K562 (cell line): ENCODE data around the gene PTGIR. TPM values are rescaled to one million over a fixed set of nuclear protein-coding genes. Genes with fewer than 3 reads are reported as not detected.

Experiments used
- CBFA2T2 ChIP-seq: fragments of 450-650 bp; conservative IDR thresholded peaks from 2 replicates; pipeline ENCODE4 v1.6.1; 2017; ENCODE audit warnings: mild to moderate bottlenecking
- CBX2 ChIP-seq: fragments of 200-600 bp; sonication (generic); IDR thresholded peaks from one replicate; pipeline ENCODE4 v1.6.1; 2012; ENCODE audit warnings: mild to moderate bottlenecking, low read length, inconsistent platforms; ENCODE audit not compliant: insufficient read depth, poor library complexity, severe bottlenecking
- CREB1 ChIP-seq, 2 experiments: sonication (generic) in 1 of 2; formaldehyde crosslinking in 1 of 2; IDR thresholded peaks; 2 replicates each; pipeline versions ENCODE4 v1.6.1 to v1.8.0; 2012 to 2022; ENCODE audit warnings: inconsistent platforms in 1 of 2, mild to moderate bottlenecking in 1 of 2, missing genetic modification reagents in 1 of 2, moderate library complexity in 1 of 2
- DIDO1 ChIP-seq: fragments of 450-650 bp; IDR thresholded peaks from 2 replicates; pipeline ENCODE4 v1.6.1; 2016; ENCODE audit warnings: low read depth, missing biosample characterization, missing genetic modification characterization
- ESRRA ChIP-seq: fragments of 450-650 bp; IDR thresholded peaks from 2 replicates; pipeline ENCODE4 v1.6.1; 2014; ENCODE audit warnings: low read depth, mild to moderate bottlenecking, moderate library complexity, borderline replicate concordance
- FOXJ3 ChIP-seq: sonication (generic); formaldehyde crosslinking; IDR thresholded peaks from 2 replicates; pipeline ENCODE4 v1.4.0; 2020; ENCODE audit warnings: mild to moderate bottlenecking, missing genetic modification reagents
- GABPB2 ChIP-seq: fragments of 250-450 bp; sonication (Bioruptor Pico); conservative IDR thresholded peaks from 2 replicates; pipeline ENCODE4 v1.5.1; 2021; ENCODE audit warnings: mild to moderate bottlenecking
- HDAC8 ChIP-seq: fragments of 450-650 bp; IDR thresholded peaks from 2 replicates; pipeline ENCODE4 v1.6.1; 2016; ENCODE audit warnings: mild to moderate bottlenecking, missing genetic modification characterization, moderate library complexity, missing compliant biosample characterization
- HOMEZ ChIP-seq: fragments of 250-450 bp; sonication (Bioruptor Pico); IDR thresholded peaks from 2 replicates; pipeline ENCODE4 v1.4.0; 2020; ENCODE audit warnings: mild to moderate bottlenecking, moderate library complexity
- LARP7 ChIP-seq: fragments of 450-650 bp; IDR thresholded peaks from 2 replicates; pipeline ENCODE4 v1.6.1; 2016
- MCM3 ChIP-seq: fragments of 450-650 bp; IDR thresholded peaks from 2 replicates; pipeline ENCODE4 v1.6.1; 2016
- MTA1 ChIP-seq: fragments of 450-650 bp; IDR thresholded peaks from 2 replicates; pipeline ENCODE4 v1.6.1; 2017; ENCODE audit warnings: borderline replicate concordance
- NCOA2 ChIP-seq, 2 experiments: fragments of 450-650 bp; IDR thresholded peaks; 2 replicates each; pipeline ENCODE4 v1.6.1; 2018; ENCODE audit warnings: mild to moderate bottlenecking in 2 of 2, moderate library complexity in 1 of 2; ENCODE audit not compliant: partially characterized antibody in 2 of 2
- NEUROD1 ChIP-seq: fragments of 150-350 bp; IDR thresholded peaks from 2 replicates; pipeline ENCODE4 v1.6.1; 2014; ENCODE audit warnings: borderline replicate concordance, low read length, low read depth; ENCODE audit not compliant: partially characterized antibody
- NRF1 ChIP-seq, 2 experiments: fragments of 450-650 bp; IDR thresholded peaks in 1 of 2; conservative IDR thresholded peaks in 1 of 2; 2 replicates each; pipeline ENCODE4 v1.6.1; 2014; ENCODE audit warnings: mild to moderate bottlenecking in 2 of 2
- SRSF7 ChIP-seq: fragments of 200-400 bp; formaldehyde crosslinking; optimal IDR thresholded peaks from 2 replicates; pipeline ENCODE3; 2017; ENCODE audit warnings: mild to moderate bottlenecking, low read depth, low read length
- TAL1 ChIP-seq: fragments of 450-650 bp; IDR thresholded peaks from 2 replicates; pipeline ENCODE4 v1.6.1; 2016; ENCODE audit warnings: mild to moderate bottlenecking
- ZKSCAN3 ChIP-seq: fragments of 250-450 bp; sonication (Bioruptor Pico); IDR thresholded peaks from 2 replicates; pipeline ENCODE4 v1.4.0; 2020
- ZNF184 ChIP-seq: sonication (generic); formaldehyde crosslinking; IDR thresholded peaks from 2 replicates; pipeline ENCODE4 v1.5.0; 2020; ENCODE audit warnings: missing genetic modification reagents
- polyA plus RNA-seq, 8 experiments: library from polyadenylated mRNA; depleted of rRNA in 4 of 8; stranded (reverse) in 5 of 8; unstranded in 3 of 8; fragments of >200 nt; fragmentation: Nextera tagmentation in 2 of 8; fragmentation: Illumina TruSeq in 1 of 8; extraction: Ambion mirVana in 2 of 8; extraction: Trizol in 1 of 8; gene quantifications; 2 replicates each; pipeline versions ENCODE4 v1.2.1 to v1.2.3, GENCODE V29; 2011 to 2014; ENCODE audit warnings: inconsistent platforms in 1 of 8, missing spikeins in 1 of 8
- total RNA-seq, 7 experiments: library from RNA; depleted of rRNA in 6 of 7; stranded (reverse); fragments of >200 nt in 6 of 7; fragmentation: Illumina TruSeq in 2 of 7; extraction: Trizol in 2 of 7; gene quantifications; 2 replicates each; pipeline versions ENCODE4 v1.2.1 to v1.2.3, GENCODE V29; 2011 to 2021; ENCODE audit warnings: low replicate concordance in 1 of 7
- TF ChIP-seq, protein P1 (sequence below): fragments of 450-650 bp; IDR thresholded peaks from 2 replicates; pipeline ENCODE4 v1.6.1; 2016; ENCODE audit warnings: borderline replicate concordance
- TF ChIP-seq, protein P2 (sequence below): fragments of 450-650 bp; IDR thresholded peaks from 2 replicates; pipeline ENCODE4 v1.6.1; 2018; ENCODE audit not compliant: partially characterized antibody

Gene PTGIR
- total and polyA plus RNA-seq, 9 of the 15 experiments (the other 6 are each of a cell fraction or from before 2014, with no cell fraction given) = 0.11 to 3.4 (median 1.1) TPM; not detected in 1

- TF ChIP-seq, protein P1, sequence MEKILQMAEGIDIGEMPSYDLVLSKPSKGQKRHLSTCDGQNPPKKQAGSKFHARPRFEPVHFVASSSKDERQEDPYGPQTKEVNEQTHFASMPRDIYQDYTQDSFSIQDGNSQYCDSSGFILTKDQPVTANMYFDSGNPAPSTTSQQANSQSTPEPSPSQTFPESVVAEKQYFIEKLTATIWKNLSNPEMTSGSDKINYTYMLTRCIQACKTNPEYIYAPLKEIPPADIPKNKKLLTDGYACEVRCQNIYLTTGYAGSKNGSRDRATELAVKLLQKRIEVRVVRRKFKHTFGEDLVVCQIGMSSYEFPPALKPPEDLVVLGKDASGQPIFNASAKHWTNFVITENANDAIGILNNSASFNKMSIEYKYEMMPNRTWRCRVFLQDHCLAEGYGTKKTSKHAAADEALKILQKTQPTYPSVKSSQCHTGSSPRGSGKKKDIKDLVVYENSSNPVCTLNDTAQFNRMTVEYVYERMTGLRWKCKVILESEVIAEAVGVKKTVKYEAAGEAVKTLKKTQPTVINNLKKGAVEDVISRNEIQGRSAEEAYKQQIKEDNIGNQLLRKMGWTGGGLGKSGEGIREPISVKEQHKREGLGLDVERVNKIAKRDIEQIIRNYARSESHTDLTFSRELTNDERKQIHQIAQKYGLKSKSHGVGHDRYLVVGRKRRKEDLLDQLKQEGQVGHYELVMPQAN = no peak
- peak in 1 of 2 experiments; percentile 24; a peak in 2 of 4 replicates for TF ChIP-seq NRF1 (conservative IDR thresholded peaks at IDR 0.05 in 1 of 2, IDR thresholded peaks at IDR 0.05 in 1 of 2)
- peak; percentile 0; the same call in 1 of the 2 replicates for TF ChIP-seq CREB1 (IDR thresholded peaks at IDR 0.05)
- no peak for TF ChIP-seq CREB1 (CRISPR knock-in tag; IDR thresholded peaks at IDR 0.05)
- no peak for TF ChIP-seq GABPB2 (CRISPR knock-in tag)
- no peak for TF ChIP-seq FOXJ3 (CRISPR knock-in tag)
- TF ChIP-seq ESRRA = peak; percentile 79; the same call in 1 of the 2 replicates
- no peak for TF ChIP-seq ZKSCAN3 (CRISPR knock-in tag)
- TF ChIP-seq SRSF7 = no peak
- no peak for TF ChIP-seq CBFA2T2
- TF ChIP-seq TAL1 = no peak
- no peak for TF ChIP-seq HOMEZ
- TF ChIP-seq MTA1 = peak; percentile 32; the same call in 1 of the 2 replicates
- no peak for TF ChIP-seq NCOA2 (IDR thresholded peaks at IDR 0.05; ENCODE audit: partially characterized antibody in 2 of 2)
- TF ChIP-seq NEUROD1 = peak; percentile 19
- TF ChIP-seq, protein P2, sequence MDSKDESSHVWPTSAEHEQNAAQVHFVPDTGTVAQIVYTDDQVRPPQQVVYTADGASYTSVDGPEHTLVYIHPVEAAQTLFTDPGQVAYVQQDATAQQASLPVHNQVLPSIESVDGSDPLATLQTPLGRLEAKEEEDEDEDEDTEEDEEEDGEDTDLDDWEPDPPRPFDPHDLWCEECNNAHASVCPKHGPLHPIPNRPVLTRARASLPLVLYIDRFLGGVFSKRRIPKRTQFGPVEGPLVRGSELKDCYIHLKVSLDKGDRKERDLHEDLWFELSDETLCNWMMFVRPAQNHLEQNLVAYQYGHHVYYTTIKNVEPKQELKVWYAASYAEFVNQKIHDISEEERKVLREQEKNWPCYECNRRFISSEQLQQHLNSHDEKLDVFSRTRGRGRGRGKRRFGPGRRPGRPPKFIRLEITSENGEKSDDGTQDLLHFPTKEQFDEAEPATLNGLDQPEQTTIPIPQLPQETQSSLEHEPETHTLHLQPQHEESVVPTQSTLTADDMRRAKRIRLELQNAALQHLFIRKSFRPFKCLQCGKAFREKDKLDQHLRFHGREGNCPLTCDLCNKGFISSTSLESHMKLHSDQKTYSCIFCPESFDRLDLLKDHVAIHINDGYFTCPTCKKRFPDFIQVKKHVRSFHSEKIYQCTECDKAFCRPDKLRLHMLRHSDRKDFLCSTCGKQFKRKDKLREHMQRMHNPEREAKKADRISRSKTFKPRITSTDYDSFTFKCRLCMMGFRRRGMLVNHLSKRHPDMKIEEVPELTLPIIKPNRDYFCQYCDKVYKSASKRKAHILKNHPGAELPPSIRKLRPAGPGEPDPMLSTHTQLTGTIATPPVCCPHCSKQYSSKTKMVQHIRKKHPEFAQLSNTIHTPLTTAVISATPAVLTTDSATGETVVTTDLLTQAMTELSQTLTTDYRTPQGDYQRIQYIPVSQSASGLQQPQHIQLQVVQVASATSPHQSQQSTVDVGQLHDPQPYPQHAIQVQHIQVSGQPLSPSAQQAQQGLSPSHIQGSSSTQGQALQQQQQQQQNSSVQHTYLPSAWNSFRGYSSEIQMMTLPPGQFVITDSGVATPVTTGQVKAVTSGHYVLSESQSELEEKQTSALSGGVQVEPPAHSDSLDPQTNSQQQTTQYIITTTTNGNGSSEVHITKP = no peak
- no peak for TF ChIP-seq MCM3
- no peak for TF ChIP-seq ZNF184 (CRISPR knock-in tag)
- TF ChIP-seq CBX2 = no peak
- no peak for TF ChIP-seq HDAC8 (tag)
- TF ChIP-seq LARP7 = no peak
- no peak for TF ChIP-seq DIDO1 (tag)
Observed at GRCh38 chr19:46639358-46640182, 14.7 kb upstream of the PTGIR start (continued).
